ENCODE measurements around the gene MYMX. TPM values are rescaled to one million over a fixed set of nuclear protein-coding genes. Genes with fewer than 3 reads are reported as not detected.

Gene MYMX
- total and polyA plus RNA-seq, 5 experiments from 2014 or later: not detected

GRCh38 chr6:44207966-44208365 is 8.8 kb upstream of the MYMX start:
- ATAC-seq: no peak
- H3K4me1 Mint-ChIP-seq: no peaks in the 10 kb centered on the region
- no peak overlapping the region for H3K4me3 Mint-ChIP-seq
- peaks cover 0 to 3% (median 0%) of the 10 kb centered on the region in 5 donors for H3K27me3 Mint-ChIP-seq
- no peaks in the 10 kb centered on the region for H3K9me3 Mint-ChIP-seq
- no peaks in the 10 kb centered on the region for H3K36me3 Mint-ChIP-seq
- POLR2A ChIA-PET: no interaction called here
- H3K27ac Mint-ChIP-seq: no peak overlapping the region
- no peak for DNase-seq

DNA sequence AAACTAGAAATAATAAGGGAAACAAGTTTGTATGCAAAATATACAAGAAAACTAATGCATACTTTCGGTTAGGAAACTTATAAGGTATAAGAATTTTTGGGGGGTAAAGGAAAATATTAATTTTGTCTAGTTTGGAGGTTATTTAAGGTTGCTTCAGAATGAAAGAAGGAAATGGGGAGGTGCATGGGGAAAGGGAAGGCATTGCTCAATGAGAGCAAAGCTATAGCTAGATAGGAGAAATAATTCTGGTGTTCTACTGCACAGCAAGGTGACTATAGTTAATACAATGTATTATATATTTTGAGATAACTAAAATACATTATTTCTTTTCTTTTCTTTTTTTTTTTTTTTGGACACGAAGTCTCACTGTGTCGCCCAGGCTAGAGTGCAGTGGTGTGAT is 5.4 kb upstream of the MYMX start:
- ATAC-seq: no peak
- no peak overlapping the region for H3K27ac Mint-ChIP-seq
- no peaks in the 10 kb centered on the region for H3K36me3 Mint-ChIP-seq
- no peaks in the 10 kb centered on the region for H3K4me1 Mint-ChIP-seq
- H3K4me3 Mint-ChIP-seq: no peak overlapping the region
- POLR2A ChIA-PET: no interaction called here
- no peak for DNase-seq
- H3K9me3 Mint-ChIP-seq: no peaks in the 10 kb centered on the region
- peaks cover 0 to 4% (median 3%) of the 10 kb centered on the region in 5 donors for H3K27me3 Mint-ChIP-seq

GRCh38 chr6:44214307-44214706 is 2.4 kb upstream of the MYMX start:
- no peak overlapping the region for H3K4me3 Mint-ChIP-seq
- H3K27me3 Mint-ChIP-seq: peaks cover 0 to 7% (median 4%) of the 10 kb centered on the region in 5 donors
- DNase-seq (no peak), ATAC-seq (no peak)
- H3K4me1 Mint-ChIP-seq: peaks cover 0 to 10% (median 7%) of the 10 kb centered on the region in 4 donors
- POLR2A ChIA-PET: interaction anchor here (0.9 kb wide), 1 partner anchor 11 kb away, joined by 3 read pairs; no protein-coding TSS in a partner anchor
- no peak overlapping the region for H3K27ac Mint-ChIP-seq
- no peaks in the 10 kb centered on the region for H3K36me3 Mint-ChIP-seq
- no peaks in the 10 kb centered on the region for H3K9me3 Mint-ChIP-seq

DNA sequence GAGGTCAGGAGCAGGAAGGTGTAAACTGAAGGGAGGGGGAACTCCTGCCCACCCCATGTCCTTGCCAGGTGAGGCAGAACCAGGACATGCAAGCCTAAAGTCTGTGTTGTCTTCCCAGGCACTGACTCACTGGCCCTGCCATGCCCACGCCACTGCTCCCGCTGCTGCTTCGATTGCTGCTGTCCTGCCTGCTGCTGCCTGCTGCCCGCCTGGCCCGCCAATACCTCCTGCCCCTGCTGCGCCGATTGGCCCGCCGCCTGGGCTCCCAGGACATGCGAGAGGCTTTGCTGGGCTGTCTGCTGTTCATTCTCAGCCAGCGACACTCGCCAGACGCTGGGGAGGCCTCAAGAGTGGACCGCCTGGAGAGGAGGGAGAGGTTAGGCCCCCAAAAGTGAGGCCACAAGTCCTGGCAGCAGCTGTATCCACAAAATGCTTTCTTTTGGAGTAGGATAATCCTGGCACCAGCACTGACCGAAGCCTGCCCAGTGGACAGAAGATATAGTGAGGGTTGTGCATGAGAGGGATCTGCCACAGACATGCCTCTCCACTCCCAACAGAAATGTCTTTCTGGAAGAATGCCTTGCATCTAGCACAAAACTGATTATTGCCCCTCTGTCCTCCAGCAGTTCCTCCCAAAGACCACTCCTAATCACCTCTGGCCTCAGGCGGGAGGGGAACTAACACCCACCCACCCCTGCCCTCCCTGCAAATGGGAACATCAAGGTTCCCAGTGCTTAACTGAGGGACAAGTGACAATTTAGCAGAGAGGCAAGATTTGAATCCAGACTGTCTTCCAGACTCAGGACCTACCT is 812 bp downstream of the MYMX start:
- Mint-ChIP-seq H3K36me3 (no peaks in the 10 kb centered on the region), H3K4me3 (no peak overlapping the region)

GRCh38 chr6:44219053-44219814 is 2.5 kb downstream of the MYMX start:
- ATAC-seq (peak in 1 of 2 donors; percentile 7), DNase-seq (peak in 4 of 10 donors; percentile 10 to 41 (median 17))
- peaks cover 0 to 7% (median under 1%) of the 10 kb centered on the region in 5 donors for H3K27me3 Mint-ChIP-seq
- POLR2A ChIA-PET: interaction anchor here (1.4 kb wide), 1 partner anchor 28 kb away, joined by 5 read pairs; the partner anchor contains the start of gene HSP90AB1
- peak overlapping the region in 2 of 10 donors; percentile 29 to 48 for H3K27ac Mint-ChIP-seq
- no peaks in the 10 kb centered on the region for H3K36me3 Mint-ChIP-seq
- H3K4me1 Mint-ChIP-seq: peaks cover 11 to 38% (median 31%) of the 10 kb centered on the region in 4 donors
- no peaks in the 10 kb centered on the region for H3K9me3 Mint-ChIP-seq
- peak overlapping the region; percentile 46 to 77 (median 68) for H3K4me3 Mint-ChIP-seq

More for the DNA sequence above, 812 bp downstream of the MYMX start:
- Mint-ChIP-seq H3K27ac (no peak overlapping the region), H3K4me1 (peaks cover 5 to 27% (median 20%) of the 10 kb centered on the region in 4 donors), H3K27me3 (peaks cover 0 to 7% (median 2%) of the 10 kb centered on the region in 5 donors), H3K9me3 (no peaks in the 10 kb centered on the region)
- DNase-seq: no peak
- POLR2A ChIA-PET: no interaction called here
- no peak for ATAC-seq

GRCh38 chr6:44219815-44220784 is 3.4 kb downstream of the MYMX start:
- POLR2A ChIA-PET: interaction anchor here (1.4 kb wide), 1 partner anchor 27 kb away, joined by 5 read pairs; the partner anchor contains the start of gene HSP90AB1
- H3K27me3 Mint-ChIP-seq: peaks cover 0 to 7% (median 0%) of the 10 kb centered on the region in 5 donors
- H3K27ac Mint-ChIP-seq: peak overlapping the region in 1 of 10 donors; percentile 32
- H3K4me1 Mint-ChIP-seq: peaks cover 14 to 40% (median 35%) of the 10 kb centered on the region in 4 donors
- no peaks in the 10 kb centered on the region for H3K9me3 Mint-ChIP-seq
- no peak for ATAC-seq
- no peak for DNase-seq
- H3K4me3 Mint-ChIP-seq: peak overlapping the region in 7 of 10 donors; percentile 30 to 77 (median 62)
- no peaks in the 10 kb centered on the region for H3K36me3 Mint-ChIP-seq

DNA sequence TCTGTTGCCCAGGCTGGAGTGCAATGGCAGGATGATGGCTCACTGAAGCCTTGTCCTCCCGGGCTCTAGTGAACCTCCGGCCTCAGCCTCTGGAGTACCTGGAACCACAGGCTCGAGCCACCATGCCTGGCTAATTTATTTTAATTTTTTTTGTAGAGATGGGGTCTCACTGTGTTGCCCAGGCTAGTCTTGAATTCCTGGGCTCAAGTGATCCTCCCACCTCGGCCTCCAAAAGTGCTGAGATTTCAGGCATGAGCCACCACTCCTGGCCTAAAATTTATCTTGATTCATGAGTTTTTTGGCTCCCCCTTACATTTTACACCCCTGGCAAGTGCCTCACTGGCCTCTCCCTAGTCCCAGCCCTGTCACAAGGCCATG is 4.2 kb downstream of the MYMX start:
- POLR2A ChIA-PET: interaction anchor here (1.4 kb wide), 1 partner anchor 17 kb away, joined by 9 read pairs; no protein-coding TSS in a partner anchor
- Mint-ChIP-seq H3K4me3 (peak overlapping the region in 4 of 10 donors; percentile 29 to 63 (median 38)), H3K27ac (peak overlapping the region in 1 of 10 donors; percentile 44), H3K9me3 (no peaks in the 10 kb centered on the region), H3K27me3 (peaks cover 0 to 7% (median 0%) of the 10 kb centered on the region in 5 donors), H3K4me1 (peaks cover 14 to 40% (median 36%) of the 10 kb centered on the region in 4 donors), H3K36me3 (no peaks in the 10 kb centered on the region)
- ATAC-seq: no peak
- no peak for DNase-seq

DNA sequence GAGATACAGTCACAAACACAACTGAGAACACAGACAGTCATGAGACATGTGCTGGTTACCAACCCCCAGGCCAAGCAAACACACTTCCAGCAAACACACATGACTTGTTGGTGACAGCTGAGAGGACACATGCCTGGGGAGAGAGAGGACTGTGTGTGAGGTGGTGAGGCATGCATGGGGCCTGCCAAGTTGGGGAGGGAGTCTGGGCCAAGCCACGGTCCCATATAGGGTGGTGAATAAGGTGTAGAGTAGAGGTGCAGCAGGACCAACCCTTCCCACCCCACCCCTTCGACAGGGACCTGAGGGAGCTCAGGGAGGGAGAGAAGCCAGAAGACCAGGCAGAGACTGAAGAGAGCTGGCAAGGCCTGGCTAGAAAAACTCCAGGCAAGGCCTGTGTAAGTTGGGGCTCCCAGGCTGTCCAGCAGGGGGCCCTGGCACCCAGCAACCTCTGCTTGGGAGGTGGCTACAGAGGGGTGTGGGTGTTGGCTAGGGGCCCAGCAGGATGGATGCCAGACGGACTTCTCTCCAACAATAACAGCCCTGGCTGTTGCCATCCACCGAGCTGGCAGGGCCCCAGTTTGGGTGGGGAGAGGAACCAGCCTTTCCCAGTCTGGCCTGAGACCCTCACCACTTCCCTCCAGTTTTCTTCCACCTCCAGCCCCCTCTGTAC is 4.7 kb downstream of the MYMX start:
- DNase-seq (peak; percentile 52 to 85 (median 66)), ATAC-seq (peak; percentile 47 to 69)
- H3K27me3 Mint-ChIP-seq: peaks cover 0 to 4% (median 0%) of the 10 kb centered on the region in 5 donors
- H3K36me3 Mint-ChIP-seq: no peaks in the 10 kb centered on the region
- H3K4me1 Mint-ChIP-seq: peaks cover 14 to 40% (median 36%) of the 10 kb centered on the region in 4 donors
- POLR2A ChIA-PET: interaction anchor here (1.4 to 5.4 kb wide), 3 partner anchors 16 to 47 kb away, joined by 3 to 47 read pairs (median 9); partner anchors contain the start of gene HSP90AB1
- peak overlapping the region in 3 of 10 donors; percentile 29 to 65 (median 44) for H3K27ac Mint-ChIP-seq
- H3K9me3 Mint-ChIP-seq: no peaks in the 10 kb centered on the region
- peak overlapping the region in 8 of 10 donors; percentile 26 to 67 (median 42) for H3K4me3 Mint-ChIP-seq

DNA sequence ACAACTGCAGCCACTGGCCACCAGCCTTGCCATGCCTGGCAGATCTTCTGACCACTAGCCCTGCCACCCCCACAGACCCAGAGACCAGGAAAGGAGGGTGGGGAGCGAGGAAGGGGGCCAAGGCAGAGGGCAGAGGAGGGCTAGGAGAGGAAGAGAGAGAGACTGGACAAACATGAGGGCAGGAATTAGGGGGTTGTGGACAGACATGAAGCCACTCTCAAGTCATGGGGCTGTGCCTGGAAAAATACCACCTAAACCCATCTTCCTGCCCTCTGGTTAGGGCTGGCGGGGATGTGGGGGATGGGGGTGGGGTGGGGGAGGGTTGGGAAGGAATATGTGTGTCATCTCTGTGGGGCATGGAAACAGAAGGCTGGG is 5.2 kb downstream of the MYMX start:
- Mint-ChIP-seq H3K36me3 (no peaks in the 10 kb centered on the region), H3K27me3 (peaks cover 0 to 2% (median 0%) of the 10 kb centered on the region in 5 donors), H3K4me1 (peaks cover 14 to 40% (median 36%) of the 10 kb centered on the region in 4 donors), H3K27ac (peak overlapping the region in 1 of 10 donors; percentile 65), H3K9me3 (no peaks in the 10 kb centered on the region), H3K4me3 (peak overlapping the region in 7 of 10 donors; percentile 26 to 91 (median 42))
- POLR2A ChIA-PET: interaction anchor here (1.4 to 5.4 kb wide), 3 partner anchors 16 to 47 kb away, joined by 3 to 47 read pairs (median 9); partner anchors contain the start of gene HSP90AB1
- ATAC-seq: no peak
- DNase-seq: no peak

- peak in 1 of 2 donors; percentile 21 for ATAC-seq
These were observed 6.0 kb downstream of the MYMX start for GRCh38 chr6:44222486-44223318.

More at GRCh38 chr6:44222486-44223318, 6.0 kb downstream of the MYMX start:
- H3K9me3 Mint-ChIP-seq: no peaks in the 10 kb centered on the region
- POLR2A ChIA-PET: interaction anchor here (0.6 to 5.4 kb wide), 5 partner anchors 12 to 46 kb away, joined by 3 to 47 read pairs (median 4); partner anchors contain the start of gene HSP90AB1
- peak overlapping the region in 4 of 10 donors; percentile 51 to 85 (median 70) for H3K27ac Mint-ChIP-seq
- no peaks in the 10 kb centered on the region for H3K36me3 Mint-ChIP-seq
- H3K4me1 Mint-ChIP-seq: peaks cover 14 to 40% (median 36%) of the 10 kb centered on the region in 4 donors
- DNase-seq: no peak
- peak overlapping the region; percentile 78 to 93 (median 85) for H3K4me3 Mint-ChIP-seq
- peaks cover 0 to 2% (median 0%) of the 10 kb centered on the region in 5 donors for H3K27me3 Mint-ChIP-seq

Measured in naive thymus-derived CD8-positive, alpha-beta T cell (primary cell).